ENCODE measurements around the gene CLCA2.
"Not testable (repeated sequence)": the region's sequence is repeated elsewhere in the genome, so short reads cannot be mapped to it uniquely, and the experiment has no call there.

The CLCA2 gene

DNA sequence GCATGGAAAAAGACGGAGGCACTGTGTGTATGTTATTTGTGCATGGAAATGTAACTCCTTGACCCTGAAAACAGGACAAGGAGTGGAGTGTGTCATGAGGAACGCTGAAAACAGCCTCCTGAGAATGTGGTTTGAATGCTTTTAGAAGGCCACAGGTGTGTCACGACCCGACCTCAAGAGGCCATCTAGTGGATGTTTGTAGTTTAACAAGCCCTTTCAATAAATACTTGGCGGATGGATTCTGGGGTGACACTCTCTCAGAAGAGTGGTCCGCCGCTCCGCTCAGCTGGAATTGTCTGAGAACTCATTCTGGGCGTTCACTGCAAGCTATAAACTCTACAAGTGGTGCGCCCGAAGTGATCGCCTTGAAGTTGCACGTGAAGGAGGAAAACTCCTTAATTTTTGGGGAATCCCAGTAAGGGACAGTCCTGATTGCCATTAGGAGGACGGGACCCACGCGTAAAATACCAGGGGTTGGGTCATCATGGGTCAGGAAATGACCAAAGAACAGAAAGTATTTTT is 78.2 kb downstream of the CLCA2 start:
- DNase-seq (ENCODE audit: low spot score), result peak; percentile 45
- POLR2A ChIA-PET (ENCODE audit: low non-redundant PET); H3K27ac ChIP-seq: not testable (repeated sequence)
- CTCF ChIA-PET, result interaction anchor here (0.6 to 1.7 kb wide), 10 partner anchors 33 to 1691 kb away, joined by 3 to 14 read pairs (median 3); no protein-coding TSS in a partner anchor
- TF ChIP-seq, protein P1, sequence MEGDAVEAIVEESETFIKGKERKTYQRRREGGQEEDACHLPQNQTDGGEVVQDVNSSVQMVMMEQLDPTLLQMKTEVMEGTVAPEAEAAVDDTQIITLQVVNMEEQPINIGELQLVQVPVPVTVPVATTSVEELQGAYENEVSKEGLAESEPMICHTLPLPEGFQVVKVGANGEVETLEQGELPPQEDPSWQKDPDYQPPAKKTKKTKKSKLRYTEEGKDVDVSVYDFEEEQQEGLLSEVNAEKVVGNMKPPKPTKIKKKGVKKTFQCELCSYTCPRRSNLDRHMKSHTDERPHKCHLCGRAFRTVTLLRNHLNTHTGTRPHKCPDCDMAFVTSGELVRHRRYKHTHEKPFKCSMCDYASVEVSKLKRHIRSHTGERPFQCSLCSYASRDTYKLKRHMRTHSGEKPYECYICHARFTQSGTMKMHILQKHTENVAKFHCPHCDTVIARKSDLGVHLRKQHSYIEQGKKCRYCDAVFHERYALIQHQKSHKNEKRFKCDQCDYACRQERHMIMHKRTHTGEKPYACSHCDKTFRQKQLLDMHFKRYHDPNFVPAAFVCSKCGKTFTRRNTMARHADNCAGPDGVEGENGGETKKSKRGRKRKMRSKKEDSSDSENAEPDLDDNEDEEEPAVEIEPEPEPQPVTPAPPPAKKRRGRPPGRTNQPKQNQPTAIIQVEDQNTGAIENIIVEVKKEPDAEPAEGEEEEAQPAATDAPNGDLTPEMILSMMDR (conservative IDR thresholded peaks at IDR 0.05; ENCODE audit: low read depth), result peak; percentile 50

DNA sequence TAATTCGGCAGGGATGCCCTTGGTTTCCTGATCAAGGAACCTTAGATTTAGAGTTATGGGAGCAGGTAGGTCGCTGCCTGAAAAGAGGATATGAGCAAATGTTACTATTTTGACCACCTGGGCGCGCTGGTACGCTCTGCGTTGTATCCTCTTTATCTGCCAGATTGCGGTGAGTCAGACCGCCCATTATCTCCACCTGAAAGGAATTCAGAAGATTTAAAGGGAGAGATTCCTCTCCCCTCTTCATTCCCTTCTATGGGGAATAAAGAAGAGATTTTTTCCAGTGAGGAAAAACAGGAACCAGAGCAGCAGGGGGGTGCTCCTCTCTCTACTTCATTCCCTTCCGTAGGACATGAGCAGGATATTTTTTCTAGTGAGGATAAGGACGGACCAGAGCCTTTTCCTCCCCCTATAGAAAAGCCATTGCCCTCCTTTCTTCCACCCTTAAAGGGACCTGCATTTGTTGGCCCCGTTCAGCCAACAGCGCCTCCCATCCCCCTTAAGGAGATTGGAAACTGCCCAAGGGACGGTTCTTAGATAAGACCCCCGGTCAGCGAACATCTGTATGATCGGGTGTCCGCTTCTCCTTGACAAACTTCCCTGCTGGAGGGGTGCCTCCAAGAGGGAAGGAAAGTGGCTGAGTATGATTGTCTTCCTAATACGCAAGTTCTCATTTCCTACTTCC is 78.9 kb downstream of the CLCA2 start:
- ChIA-PET CTCF (interaction anchor here (0.6 to 1.7 kb wide), 8 partner anchors 41 to 202 kb away, joined by 3 to 14 read pairs (median 3); no protein-coding TSS in a partner anchor), POLR2A (ENCODE audit: low non-redundant PET) (no interaction called here)
- H3K27ac ChIP-seq, result no peak overlapping the region
- DNase-seq (ENCODE audit: low spot score), result peak; percentile 30
- TF ChIP-seq, protein P1 (conservative IDR thresholded peaks at IDR 0.05; ENCODE audit: low read depth), result no peak

DNA sequence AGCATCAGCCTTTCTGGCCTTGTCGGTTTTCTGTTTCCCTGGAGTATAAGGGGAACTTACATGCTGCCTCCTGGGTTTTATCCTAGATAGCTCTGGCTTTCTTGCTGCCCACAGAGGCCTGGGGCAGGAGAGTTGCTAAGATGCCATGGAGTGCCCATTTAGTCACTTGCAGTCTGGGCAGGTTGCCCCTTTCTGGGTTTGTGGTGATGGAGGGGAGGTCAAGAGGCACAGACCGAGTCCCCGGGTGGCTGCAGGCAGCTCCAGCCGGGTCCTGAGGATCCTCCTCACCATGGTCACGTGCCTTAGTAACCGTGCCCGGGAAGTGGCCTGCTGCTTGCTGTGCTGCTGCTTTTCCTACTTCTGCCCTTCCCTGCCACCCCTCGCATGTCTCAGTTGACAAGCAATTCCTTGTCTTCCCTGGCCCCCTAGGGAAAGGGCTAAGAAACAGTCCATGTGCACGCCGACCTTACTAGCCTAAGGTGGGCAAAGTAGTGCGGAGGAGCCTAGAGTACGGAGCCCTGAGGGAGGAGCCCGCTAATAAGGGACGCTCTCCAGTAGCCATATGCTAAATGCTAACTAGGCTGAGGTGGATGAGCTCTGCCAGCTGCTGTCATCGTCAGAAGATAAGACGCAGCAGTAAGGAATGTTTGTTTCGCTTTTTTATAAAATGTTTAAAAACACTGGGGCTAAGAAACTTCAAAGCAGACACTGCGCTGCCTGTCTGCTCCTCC is 79.6 kb downstream of the CLCA2 start:
- ChIA-PET POLR2A (ENCODE audit: low non-redundant PET) (no interaction called here), CTCF (interaction anchor here (0.6 to 0.9 kb wide), 2 partner anchors 579 to 740 kb away, joined by 3 to 4 read pairs; no protein-coding TSS in a partner anchor)

DNA sequence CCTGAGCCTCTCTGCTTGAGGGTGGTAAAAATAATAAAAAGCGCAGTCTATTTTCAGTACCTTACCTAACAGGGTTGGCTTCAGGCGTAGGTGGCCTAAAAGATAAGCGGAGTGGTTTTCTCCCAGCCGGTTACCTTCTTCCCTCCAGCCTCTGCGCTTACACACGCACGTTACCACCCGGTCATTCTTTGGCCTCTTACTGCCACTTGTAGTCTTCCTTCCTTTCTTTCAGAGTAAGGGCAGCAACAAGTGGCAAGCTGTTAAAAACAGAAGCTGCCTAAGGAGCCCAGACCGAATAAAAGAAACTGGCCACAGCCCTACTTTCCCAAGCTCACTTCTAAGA is 80.1 kb downstream of the CLCA2 start:
- CTCF ChIA-PET, result interaction anchor here (0.6 to 0.9 kb wide), 3 partner anchors 124 to 739 kb away, joined by 3 to 4 read pairs (median 4); no protein-coding TSS in a partner anchor
- H3K27ac ChIP-seq, result no peak overlapping the region
- TF ChIP-seq, protein P1 (conservative IDR thresholded peaks at IDR 0.05; ENCODE audit: low read depth), result no peak
- POLR2A ChIA-PET (ENCODE audit: low non-redundant PET), result no interaction called here
- no peak for DNase-seq (ENCODE audit: low spot score)

More for the DNA sequence above, 79.6 kb downstream of the CLCA2 start:
- TF ChIP-seq, protein P1 (conservative IDR thresholded peaks at IDR 0.05; ENCODE audit: low read depth), result no peak
- no peak overlapping the region for H3K27ac ChIP-seq
- no peak for DNase-seq (ENCODE audit: low spot score)

DNA sequence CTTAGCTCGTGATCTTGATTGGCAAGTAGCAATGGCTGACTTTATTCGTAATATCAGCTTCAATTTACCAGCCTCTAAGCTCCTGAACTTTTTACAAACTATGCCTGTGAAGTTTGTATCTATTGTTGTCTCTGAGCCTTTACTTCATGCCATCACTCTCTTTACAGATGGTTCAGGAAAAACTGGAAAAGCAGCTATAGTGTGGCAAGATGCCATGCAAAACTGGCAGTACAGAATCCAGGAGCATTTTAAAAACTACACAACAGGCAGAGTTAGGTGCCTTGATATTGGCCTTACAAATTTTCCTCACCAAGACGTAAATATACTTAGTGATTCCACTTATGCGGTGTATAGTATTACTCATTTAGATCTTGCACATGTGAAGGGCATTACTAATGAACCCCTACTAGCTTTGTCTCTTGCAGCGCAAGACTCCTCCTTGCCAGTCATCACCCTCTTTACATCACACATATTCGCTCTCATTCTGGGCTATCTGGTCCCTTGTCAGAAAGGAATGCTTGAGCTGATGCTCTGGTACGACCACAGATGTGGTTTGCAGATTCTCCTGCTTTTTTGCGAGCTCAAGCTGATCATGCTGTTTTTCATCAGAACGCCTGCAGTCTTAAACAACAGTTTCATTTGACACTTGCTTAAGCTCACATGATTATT is 81.1 kb downstream of the CLCA2 start:
- TF ChIP-seq, protein P1 (conservative IDR thresholded peaks at IDR 0.05; ENCODE audit: low read depth), result no peak
- ChIA-PET POLR2A (ENCODE audit: low non-redundant PET) (no interaction called here), CTCF (interaction anchor here (0.7 to 1.3 kb wide), 4 partner anchors 10 to 578 kb away, joined by 3 to 4 read pairs (median 4); no protein-coding TSS in a partner anchor)
- no peak for DNase-seq (ENCODE audit: low spot score)
- no peak overlapping the region for H3K27ac ChIP-seq

DNA sequence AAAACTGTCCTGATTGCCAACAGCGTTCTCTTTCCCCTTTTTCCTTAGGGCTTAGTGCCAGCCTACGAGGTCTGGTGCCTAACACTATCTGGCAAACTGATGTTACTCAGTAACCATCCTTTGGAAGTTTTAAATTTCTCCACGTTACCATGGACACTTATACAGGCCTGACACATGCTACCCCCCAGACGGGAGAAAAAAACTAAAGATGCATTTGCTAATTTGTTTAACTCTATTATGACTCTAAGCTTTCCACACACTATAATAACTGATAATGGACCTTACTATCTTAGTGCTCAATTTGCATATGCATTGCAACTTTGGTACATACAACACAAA is 81.6 kb downstream of the CLCA2 start:
- TF ChIP-seq, protein P1 (conservative IDR thresholded peaks at IDR 0.05; ENCODE audit: low read depth), result no peak
- no peak for DNase-seq (ENCODE audit: low spot score)
- CTCF ChIA-PET, result interaction anchor here (1.3 kb wide), 1 partner anchor 10 kb away, joined by 3 read pairs; no protein-coding TSS in a partner anchor
- POLR2A ChIA-PET (ENCODE audit: low non-redundant PET), result no interaction called here
- H3K27ac ChIP-seq, result no peak overlapping the region

All from RWPE1 (cell line).